Limb (tissue), 2 donors: ENCODE data around the gene ZXDC.

Experiments
- DNase-seq, 2 donors: peaks; one replicate each; pipeline ENCODE4 v3.0.0-alpha.2; 2016; ENCODE audit errors: extremely low spot score in 2 of 2

The ZXDC gene

DNA sequence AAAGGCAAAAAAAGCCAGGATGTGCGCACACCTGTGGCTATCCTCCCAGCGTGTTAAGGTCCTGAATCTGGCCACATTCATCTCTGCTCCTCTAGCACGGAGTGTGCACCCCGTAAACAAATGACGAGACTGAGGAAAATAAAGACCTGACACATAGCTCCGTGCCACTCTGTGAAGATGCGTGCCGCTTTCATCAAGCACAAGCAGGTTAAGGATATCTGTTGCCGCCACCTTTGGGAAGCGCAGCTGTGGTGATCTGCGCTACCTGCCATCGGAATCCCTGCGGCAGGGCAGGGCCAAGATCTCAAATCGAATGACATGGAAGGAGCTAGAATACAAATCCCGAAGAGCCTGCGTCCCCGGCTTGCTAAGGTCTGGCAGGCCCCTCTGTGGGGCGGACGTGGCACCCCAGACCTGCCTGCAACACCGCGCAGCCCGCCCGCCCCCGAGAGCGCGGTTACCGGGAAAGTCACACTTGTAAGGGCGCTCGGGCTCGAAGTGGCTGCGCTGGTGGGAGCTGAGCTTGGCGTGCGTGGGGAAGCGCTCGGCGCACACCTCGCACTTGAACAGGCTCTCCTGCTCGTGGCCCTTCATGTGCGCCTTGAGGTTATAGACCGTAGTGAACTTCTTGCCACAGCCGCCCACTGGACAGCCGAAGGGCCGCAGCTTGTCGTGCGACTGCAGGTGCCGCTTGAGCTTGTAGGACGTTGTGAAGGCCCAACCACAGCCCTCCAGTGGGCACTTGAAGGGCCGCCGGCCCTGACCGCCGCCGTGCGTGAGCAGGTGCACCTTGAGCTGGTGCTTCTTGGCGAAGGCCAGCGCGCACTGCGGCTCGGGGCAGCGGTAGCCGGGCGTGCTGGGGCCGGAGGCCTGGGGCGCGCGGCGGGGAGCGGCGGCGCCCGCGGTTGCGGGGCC, 936 bp downstream of the ZXDC start:
- DNase-seq: peak in 1 of 2 donors; percentile 67

DNA sequence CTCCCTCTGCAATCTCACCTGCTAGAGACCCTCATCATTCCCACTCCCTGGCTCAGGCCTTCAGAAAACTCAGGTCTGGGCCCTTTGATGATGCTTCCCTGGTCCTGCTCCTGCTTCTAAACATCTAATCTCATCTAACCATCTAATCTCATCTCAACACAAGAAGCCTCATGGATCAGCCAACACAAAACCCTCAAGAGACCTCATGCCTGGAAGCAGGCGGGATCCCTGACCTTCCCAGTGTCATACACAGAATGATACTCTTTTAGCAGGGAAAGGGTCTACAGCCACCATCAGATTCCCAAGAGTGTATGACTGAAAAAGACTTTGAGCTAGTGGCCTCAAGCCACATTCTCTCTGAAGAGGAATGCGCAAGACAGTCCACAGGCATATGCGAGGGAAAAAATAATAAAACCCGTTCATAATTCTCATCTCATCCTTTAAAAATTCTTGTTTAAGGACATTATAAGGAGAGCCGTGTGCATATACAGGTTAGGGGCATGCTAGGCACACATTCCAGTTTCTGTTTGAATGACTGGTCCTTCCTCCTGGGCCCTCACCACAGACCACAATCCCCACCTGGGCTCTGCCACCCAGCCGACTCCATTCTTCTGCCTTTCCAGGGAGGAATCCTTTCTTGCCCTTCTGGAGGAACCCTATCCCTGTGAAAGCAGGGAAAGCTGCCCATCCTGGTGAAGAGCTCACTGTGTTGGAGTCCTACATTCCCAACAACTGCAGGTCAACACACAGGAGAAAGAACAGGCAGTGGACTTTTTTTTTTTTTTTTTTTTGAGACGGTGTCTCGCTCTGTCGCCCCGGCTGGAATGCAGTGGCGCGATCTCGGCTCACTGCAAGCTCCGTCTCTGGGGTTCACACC, 2.2 kb downstream of the ZXDC start:
- no peak for DNase-seq

DNA sequence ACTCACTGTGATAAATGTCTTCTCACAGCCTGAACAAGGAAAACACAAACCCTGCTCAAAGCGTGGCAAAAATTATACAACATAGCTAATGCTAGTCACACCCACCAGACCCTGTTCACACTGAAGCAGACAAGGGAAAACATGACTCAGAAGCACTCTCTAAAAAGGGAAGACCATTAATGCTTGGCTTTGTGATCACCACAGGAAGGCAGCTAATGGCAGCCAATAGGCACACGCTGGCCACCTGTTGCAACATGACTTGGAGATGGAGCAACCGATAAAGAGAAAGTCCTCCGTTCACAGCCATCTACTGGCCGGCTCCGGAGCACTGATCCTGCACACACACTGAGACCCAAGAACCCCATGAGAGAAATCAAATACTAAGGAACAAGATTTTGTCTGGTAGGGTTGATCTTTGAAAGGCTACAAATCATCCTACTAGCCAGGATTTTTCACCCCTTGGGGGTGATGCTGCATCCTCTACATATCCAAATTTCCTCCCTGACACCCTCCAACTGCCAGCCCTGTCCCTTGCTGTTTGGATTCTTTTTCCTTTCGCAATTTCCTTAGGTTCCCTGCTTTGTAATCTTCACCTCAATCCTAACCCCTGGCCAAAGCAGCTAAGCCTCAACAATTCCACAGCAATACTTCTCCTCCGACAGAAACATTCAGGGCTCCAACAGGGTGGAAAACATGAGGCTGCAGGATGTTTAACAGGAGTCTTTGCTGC, 3.2 kb downstream of the ZXDC start:
- no peak for DNase-seq

DNA sequence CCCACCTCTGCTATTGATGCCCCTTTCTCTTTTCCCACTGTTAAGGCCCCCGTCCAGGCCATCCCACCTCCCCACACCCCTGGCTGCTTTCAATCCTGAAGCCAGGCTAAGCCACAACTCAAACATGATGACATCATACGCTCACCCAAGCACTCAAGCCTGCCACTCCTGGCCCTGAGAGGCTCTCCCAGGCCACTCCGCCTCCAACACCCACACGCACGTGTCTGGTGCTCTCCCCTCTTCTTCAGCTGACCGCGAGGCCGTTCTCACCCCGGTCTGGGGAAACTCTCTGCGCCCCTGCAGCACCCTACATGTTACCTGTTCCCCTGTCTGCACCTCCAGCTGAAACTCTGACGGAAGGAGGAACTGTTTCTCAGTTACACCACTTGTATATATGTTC, 6.2 kb downstream of the ZXDC start:
- no peak for DNase-seq

DNA sequence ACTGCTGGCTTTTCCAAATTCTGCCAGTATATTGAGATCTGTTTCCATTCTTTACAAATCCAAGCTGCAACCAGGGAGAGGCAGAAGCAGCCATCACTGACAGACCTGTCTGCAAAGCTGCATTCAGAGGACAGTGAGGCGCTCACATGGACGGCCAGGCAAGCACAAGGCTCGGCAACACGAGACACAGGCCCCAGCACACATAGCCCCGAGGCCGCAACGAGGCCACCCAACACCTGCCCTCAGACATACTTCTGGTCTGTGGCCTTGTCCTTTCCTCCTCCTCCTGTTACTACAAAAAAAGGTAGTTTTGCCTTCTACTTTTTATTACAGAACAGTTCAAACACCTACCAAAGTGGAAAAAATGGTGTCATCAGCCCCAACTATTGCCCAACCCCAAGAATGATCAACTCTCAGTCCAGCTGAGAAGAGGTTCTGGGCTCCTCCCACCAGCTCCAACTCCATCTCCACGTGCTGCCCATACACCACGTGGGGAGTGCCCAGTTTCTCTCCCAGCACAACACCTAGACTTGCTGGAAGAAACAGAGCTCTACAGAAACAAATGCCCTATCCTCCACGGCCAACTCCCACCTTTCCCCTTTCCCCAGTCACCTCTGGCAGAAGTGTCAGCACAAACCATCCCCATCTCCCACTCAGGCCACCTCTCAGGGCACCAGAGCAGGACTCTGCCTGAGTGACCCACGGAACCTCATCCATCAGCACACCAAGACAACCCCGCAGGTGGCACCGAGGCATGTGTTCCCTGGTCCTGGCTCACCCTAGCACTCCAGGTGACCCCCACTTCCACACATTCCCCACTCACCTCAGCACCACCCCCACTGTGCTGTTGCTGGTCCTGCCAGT, 7.4 kb downstream of the ZXDC start:
- DNase-seq: no peak

DNA sequence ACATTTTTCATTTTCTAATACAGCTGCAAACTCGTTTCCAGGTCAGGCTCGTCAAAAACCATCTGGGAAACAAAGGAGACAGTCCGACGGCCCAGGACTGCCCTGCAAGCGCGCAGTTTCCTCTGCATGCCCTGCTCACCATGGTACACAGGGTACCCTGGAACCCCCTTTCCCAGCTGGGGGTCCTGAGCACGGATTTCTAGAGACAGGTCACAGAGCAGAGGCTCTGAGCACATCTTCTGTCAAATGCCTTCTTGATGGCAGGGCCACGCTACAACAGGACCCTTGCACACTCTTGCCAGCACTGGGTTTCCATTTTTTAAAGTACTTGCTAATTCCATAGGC, 8.1 kb downstream of the ZXDC start:
- no peak for DNase-seq

DNA sequence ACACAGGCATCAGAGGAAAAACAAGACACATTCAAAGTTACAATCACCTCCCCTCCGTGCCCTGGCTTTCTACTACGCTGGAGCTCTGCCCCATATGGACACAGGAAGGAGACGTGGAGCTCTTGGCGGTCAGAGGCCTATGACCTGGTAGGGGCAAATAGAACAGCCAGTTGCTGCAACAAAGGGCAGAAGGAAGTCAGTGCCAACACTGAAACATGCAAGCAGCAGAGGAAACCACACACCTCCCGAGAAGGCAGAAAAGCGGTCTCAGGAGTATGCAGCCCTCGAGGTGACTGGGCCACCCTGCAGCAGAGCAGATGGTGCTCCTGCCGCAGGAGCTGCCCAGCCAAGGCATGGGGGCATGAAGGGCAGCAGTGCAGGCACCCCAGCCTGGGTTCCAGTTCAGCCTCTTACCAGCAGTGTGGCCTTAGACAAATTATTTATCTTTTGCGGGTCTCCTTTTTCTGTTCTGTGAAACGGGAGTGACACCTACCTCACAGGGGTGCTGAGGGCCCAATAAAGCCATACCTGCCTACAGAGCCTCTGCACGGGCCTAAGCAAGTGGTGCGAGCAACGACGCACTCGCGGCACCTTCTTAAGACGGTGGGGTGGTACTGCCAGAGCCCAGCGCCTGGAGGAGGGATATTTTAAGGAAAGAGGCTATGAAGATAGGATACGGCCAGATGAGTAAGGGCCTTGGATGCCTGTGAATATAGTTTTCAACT, 8.6 kb downstream of the ZXDC start:
- no peak for DNase-seq

DNA sequence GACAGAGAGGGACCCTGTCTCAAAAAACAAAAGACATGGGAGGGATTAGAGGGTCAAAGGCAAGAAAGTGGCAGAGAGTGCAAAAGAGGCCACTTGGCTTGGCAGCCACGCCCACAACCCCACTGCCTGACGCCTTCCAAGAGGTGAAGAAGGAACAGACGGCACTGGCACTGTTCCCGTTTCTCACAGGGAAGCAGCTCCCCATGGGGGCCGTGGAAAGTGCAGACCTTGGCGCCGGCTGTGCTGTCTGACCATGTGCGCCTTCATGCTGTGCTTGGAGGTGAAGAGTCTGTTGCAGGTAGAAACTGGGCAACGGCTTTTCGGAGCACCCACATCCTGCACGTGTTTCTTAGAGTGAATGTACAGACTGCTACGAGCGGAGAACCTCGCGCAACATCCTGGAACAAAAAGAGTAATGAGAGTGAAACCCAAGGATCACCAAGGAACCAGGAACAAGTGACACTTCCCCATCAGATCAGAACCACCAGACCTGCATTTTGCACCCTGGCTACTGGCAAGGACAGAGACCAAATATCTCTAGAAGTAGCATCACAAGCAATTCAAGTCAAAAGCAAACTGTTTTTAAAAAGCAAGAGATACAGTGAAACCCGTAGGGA, 9.7 kb downstream of the ZXDC start:
- no peak for DNase-seq

DNA sequence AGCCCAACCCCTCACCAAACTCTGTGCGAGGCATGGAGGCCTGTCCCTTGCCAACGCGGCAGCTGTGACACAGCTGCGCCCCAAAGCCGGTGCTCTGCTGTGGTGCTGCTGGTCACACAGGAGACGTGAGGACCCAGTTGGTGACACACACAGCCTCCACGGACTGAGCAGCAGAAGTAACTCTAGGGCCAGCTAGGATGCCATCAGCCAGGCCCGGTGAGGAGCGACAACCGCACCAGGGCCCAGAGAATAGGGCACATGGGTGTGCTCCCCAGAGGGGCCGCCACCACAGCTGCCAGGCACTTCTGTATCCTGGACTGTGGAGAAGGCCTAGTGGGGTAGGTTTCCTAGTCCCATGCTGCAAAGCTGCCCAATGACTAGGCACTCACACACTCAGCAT, 10.7 kb downstream of the ZXDC start:
- DNase-seq: no peak

DNA sequence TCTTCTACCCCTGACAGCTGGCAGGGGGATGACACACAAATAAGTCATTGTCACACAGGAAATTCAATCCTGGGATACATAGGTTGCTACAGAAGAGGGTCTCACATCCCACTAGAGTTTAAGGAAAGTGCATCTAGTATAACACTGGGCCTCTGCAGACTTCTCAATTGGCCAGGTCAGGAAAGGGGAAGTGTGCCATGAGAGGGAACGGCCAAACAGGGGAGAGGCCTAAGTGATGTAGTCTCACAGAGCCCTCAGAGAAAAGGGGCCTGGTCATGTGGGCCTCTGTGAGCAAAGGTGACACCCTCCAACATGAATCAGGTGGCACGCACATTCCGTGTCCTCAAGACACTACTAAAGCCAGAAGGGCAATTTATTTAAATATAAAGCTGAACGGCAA, 11.2 kb downstream of the ZXDC start:
- DNase-seq: no peak

DNA sequence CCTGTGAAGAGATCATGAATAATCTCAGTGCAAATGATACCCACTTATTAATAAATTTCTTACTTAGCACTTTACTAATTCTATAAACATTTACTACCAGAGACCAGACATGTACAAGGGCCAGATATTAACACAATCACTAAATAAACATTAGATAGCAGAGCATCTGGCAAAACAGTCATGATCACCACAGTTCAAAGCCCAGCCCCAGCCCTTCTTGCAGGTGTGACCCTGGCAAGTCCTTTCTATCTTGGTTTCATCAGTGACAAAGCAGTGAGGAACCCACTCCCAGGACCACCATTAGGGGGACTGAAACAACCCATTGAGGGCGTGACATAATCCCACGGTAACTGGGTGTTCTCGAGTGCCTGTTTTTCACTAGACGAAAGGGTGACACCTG, 11.6 kb downstream of the ZXDC start:
- no peak for DNase-seq

DNA sequence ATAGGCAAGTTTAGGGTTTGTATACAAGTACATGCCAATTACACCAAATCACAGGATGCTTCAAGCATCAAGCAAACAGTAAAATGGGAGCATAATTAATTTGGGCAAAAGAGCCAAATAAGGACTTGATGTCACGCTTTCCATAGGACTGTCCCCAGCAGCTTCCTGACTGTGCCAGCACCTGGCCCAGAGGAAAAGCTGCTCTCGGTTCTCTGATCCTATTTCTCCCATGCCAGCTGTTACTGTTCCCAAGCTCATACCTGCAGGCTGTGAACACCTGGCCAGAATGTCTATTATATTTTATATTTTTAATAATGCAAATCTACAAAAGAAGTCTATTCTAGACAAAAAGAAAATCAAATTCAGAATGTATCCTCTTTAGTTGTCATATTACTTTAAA, 12.2 kb downstream of the ZXDC start:
- DNase-seq: no peak

DNA sequence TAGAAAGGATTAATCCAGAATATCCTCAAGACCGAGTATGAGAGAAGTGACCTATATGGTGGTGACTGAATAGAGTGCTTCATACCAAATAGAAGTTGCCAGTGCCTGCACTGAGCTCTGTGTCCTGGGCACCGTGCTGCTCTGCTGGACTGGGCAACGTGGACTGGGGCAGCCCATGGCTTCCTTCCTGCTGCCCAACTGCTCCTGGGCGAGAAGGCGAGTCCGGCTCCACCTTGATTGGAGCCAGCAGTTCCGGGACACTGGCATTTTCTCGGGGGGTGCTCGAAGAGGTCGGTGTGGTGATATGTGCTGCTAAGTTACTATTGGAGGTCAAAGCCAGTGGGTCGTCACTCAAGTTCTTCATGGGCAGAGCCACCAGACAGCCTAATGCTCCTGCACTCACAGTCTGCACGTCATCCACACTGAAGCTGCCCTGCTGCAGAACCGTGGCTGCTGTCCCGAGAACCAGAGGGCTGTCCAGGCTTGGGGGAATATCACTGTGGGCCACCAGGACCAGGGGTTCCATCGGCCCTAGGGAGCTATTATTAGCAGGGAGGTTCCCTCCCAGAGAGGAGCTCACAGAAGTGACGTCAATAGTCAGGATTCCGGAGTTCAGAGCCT, 14.1 kb downstream of the ZXDC start:
- DNase-seq: no peak

DNA sequence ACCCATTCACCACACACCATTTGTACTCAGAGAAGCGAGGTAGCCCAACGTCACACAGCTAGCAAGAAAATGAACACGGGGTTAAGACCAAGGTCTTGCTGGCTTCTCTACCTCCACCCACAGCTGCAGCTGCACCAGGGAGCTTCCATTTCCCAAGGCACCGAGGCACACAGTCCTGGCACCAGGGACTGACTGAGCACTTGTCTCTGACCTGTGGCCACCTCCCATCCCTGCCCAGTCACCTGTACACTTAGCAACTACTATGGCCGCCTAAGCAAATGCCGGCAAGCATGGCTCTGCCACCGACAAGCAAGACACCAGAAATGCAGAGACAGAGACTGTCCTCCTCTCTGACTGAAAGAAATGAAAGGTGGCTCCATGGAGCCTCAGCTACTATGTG, 15.3 kb downstream of the ZXDC start:
- no peak for DNase-seq

DNA sequence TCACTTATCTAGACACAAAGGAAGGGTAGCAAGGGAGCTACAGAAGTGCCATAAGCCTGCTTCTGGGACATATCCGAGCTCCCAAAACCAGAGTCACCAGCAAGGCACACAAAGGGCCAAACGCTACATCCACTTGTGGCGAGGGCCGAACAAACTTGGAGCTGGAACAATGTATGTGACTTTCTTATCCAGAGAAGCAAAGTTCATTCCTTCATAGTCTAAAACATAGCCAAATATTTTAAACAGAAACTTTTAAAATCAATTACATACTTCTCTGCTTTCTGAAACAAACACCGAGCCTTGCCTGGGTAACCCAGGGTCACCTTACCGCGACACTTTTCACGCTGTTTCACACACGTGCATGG, 15.9 kb downstream of the ZXDC start:
- DNase-seq: no peak

DNA sequence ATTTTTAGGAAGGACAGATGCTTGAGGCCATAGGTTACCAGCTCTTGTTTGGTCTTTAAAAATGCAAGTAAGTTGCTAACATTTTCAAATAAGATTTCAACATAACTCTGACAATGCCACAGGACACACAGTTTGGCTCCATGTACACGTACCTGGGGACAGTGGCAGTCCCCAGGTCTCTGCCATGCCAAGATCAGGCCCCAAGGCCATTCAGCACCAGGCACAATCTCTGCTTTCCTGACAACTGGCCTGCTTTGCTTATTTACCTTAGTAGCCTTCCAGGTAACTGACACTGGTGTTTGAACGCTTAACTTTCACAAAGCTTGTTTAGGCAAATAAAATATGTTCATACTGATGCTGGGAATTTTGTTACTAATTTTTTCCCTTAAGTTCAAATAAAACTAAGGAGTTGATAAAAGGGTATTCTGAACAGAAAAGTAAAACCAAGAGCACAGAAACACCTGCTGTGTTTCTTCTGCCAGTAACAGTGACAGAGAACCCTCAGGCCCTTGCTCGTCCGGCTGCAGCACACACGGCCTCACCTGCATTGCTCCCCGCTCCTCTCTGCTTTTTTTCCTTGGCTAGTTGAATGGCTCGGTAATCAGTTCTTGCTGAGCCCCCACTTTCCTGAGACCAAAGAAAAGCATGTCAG, 16.5 kb downstream of the ZXDC start:
- DNase-seq: no peak

DNA sequence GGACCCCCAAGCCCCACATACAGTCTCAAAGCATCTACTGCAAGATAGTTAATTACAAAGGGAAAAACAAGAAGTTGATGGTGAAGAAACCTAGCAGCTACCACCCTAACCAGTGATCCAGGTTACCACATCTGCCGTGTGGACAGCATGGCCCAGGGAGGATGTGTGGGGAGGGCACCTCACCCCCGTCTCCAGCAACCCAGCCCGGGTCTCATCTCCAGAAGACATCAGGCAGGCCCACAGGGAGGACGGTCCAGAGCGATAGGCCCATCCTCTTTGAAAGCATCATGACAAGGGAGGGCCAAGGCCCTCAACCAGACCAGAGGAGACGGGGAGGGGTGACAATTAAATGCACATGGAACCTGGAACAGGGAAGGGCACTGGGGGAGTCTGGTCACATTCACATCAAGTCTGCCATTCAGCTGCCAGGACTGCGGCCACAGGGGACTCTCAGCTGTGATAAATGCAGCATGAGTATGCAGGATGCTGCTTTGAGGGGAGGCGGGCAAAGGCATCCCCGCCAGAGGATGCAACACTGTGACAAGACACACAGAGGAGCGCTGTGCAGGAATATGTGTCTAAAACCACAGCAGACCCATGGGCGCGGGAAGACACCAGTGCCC, 18.8 kb downstream of the ZXDC start:
- no peak for DNase-seq

DNA sequence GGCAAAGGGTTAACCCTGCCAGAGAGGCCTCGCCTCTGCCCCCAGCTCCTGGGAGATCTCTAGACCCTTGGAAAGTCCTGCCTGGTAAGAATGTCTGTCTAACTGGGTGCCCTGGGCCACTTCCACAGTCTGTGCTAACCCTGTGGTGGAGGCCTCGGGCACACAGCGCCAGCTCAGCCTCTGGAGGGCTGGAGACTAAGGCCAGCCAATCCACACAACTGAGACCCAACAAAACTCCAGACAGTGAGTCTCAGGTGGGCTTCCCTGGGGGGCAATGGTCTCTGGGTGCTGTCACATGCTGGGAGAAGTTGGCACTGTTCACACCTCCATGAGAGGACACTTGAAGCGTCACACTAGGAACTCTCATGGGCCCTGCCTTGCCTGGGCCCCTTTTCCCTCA, 19.5 kb downstream of the ZXDC start:
- no peak for DNase-seq
